Testis (tissue), 2 donors: ENCODE data around the gene ENAH.

Experiments
- CTCF ChIP-seq, 3 experiments: fragments of 450-650 bp in 2 of 3; fragments of 200-600 bp in 1 of 3; sonication (generic) in 1 of 3; IDR thresholded peaks; one replicate each; pipeline ENCODE4 v1.5.1; 2016 to 2019; ENCODE audit warnings: antibody characterized with exemption in 3 of 3, mild to moderate bottlenecking in 2 of 3, moderate library complexity in 1 of 3
- POLR2A ChIP-seq: fragments of 450-650 bp; IDR thresholded peaks from one replicate; pipeline ENCODE4 v1.6.1; 2017; ENCODE audit warnings: antibody characterized with exemption, mild to moderate bottlenecking, moderate library complexity

- TF ChIP-seq POLR2A (no peak), CTCF (IDR thresholded peaks at IDR 0.05) (no peak)
Measured at GRCh38 chr1:225700889-225701465, 48.1 kb upstream of the ENAH start.
